Astrocyte (in vitro differentiated cells and primary cell): ENCODE data around the gene LRRC63. TPM values are rescaled to one million over a fixed set of nuclear protein-coding genes. Genes with fewer than 3 reads are reported as not detected.

Experiments used
- DNase-seq: peaks from one replicate; pipeline ENCODE4 v3.0.0-alpha.2; 2010; ENCODE audit warnings: low read depth
- FAIRE-seq: peaks from 2 replicates; lab custom pipeline; 2011; peaks lifted over from hg19 to GRCh38; lab: Jason Lieb, UNC
- H2AFZ ChIP-seq: 2 replicates; pipeline ENCODE4 v1.6.0; 2012; ENCODE audit warnings: low read depth, low read length, inconsistent platforms
- H3K27ac ChIP-seq: 2 replicates; pipeline ENCODE4 v1.5.1; 2011; ENCODE audit warnings: low read depth, low read length, inconsistent platforms
- H3K27me3 ChIP-seq: 2 replicates; pipeline ENCODE4 v1.6.0; 2011; ENCODE audit warnings: low read length, inconsistent platforms; ENCODE audit not compliant: insufficient read depth
- H3K36me3 ChIP-seq: 2 replicates; pipeline ENCODE4 v1.5.1; 2011; ENCODE audit warnings: low read length, inconsistent platforms; ENCODE audit not compliant: insufficient read depth
- H3K4me1 ChIP-seq: 2 replicates; pipeline ENCODE4 v1.5.1; 2011; ENCODE audit warnings: low read length, inconsistent platforms; ENCODE audit not compliant: insufficient read depth
- H3K4me2 ChIP-seq: 2 replicates; pipeline ENCODE4 v1.6.0; 2012; ENCODE audit warnings: low read length, inconsistent platforms
- H3K4me3 ChIP-seq: 2 replicates; pipeline ENCODE4 v1.5.1; 2011; ENCODE audit warnings: low read depth, mild to moderate bottlenecking, low read length, inconsistent platforms; ENCODE audit not compliant: insufficient read depth
- H3K79me2 ChIP-seq: 2 replicates; pipeline ENCODE4 v1.6.0; 2012; ENCODE audit warnings: mild to moderate bottlenecking, low read length, inconsistent platforms; ENCODE audit not compliant: insufficient read depth
- H3K9ac ChIP-seq: 2 replicates; pipeline ENCODE4 v1.6.0; 2012; ENCODE audit warnings: mild to moderate bottlenecking, low read length, inconsistent platforms
- H3K9me3 ChIP-seq: 2 replicates; pipeline ENCODE4 v1.5.1; 2012; ENCODE audit warnings: low read depth, mild to moderate bottlenecking, low read length, inconsistent platforms; ENCODE audit not compliant: insufficient read depth
- H4K20me1 ChIP-seq: 2 replicates; pipeline ENCODE4 v1.6.0; 2012; ENCODE audit warnings: low read length, inconsistent platforms; ENCODE audit not compliant: insufficient read depth
- H3K27ac Mint-ChIP-seq: one replicate; pipeline ENCODE4 v1.8.0; 2021; ENCODE audit warnings: mild to moderate bottlenecking, mixed read lengths; ENCODE audit not compliant: unreplicated experiment
- H3K27me3 Mint-ChIP-seq: one replicate; pipeline ENCODE4 v1.8.0; 2021; ENCODE audit warnings: low read depth, mixed read lengths; ENCODE audit not compliant: unreplicated experiment
- H3K36me3 Mint-ChIP-seq: one replicate; pipeline ENCODE4 v1.8.0; 2021; ENCODE audit warnings: low read depth, mixed read lengths; ENCODE audit not compliant: unreplicated experiment
- H3K4me1 Mint-ChIP-seq: one replicate; pipeline ENCODE4 v1.8.0; 2021; ENCODE audit warnings: low read depth, mixed read lengths; ENCODE audit not compliant: unreplicated experiment
- H3K4me3 Mint-ChIP-seq: one replicate; pipeline ENCODE4 v1.8.0; 2021; ENCODE audit warnings: mild to moderate bottlenecking, moderate library complexity, mixed read lengths; ENCODE audit not compliant: unreplicated experiment
- H3K9me3 Mint-ChIP-seq: one replicate; pipeline ENCODE4 v1.8.0; 2021; ENCODE audit warnings: mild to moderate bottlenecking, mixed read lengths; ENCODE audit not compliant: unreplicated experiment
- CTCF ChIP-seq: IDR thresholded peaks from 2 replicates; pipeline ENCODE4 v1.5.1; 2011; ENCODE audit warnings: low read depth, mild to moderate bottlenecking, inconsistent platforms, low read length, moderate library complexity; ENCODE audit not compliant: insufficient read depth
- EZH2 ChIP-seq: IDR thresholded peaks from 2 replicates; pipeline ENCODE4 v1.6.1; 2012; ENCODE audit warnings: mild to moderate bottlenecking, low read length, inconsistent platforms; ENCODE audit not compliant: insufficient read depth
- total RNA-seq: library from RNA; stranded (reverse); gene quantifications from 2 replicates; pipeline ENCODE4 v1.2.1, GENCODE V29; 2021

Gene LRRC63
- total RNA-seq, 1 donor from 2014 or later = not detected

- peak overlapping the region; percentile 95 for H3K27ac Mint-ChIP-seq
- DNase-seq (peak; percentile 96), FAIRE-seq (peak; percentile 97)
- H3K36me3 Mint-ChIP-seq = no peaks in the 10 kb centered on the region
- TF ChIP-seq EZH2 = no peak
- no peak for TF ChIP-seq CTCF
- peaks cover 11% of the 10 kb centered on the region for H3K9me3 Mint-ChIP-seq
- H3K4me2 ChIP-seq = peak overlapping the region; percentile 64
- H3K36me3 ChIP-seq = no peaks in the 10 kb centered on the region
- no peaks in the 10 kb centered on the region for H3K79me2 ChIP-seq
- H3K4me3 ChIP-seq = no peak overlapping the region
- H3K27ac ChIP-seq = peak overlapping the region; percentile 75
- no peaks in the 10 kb centered on the region for H3K27me3 ChIP-seq
- no peaks in the 10 kb centered on the region for H3K9me3 ChIP-seq
- peaks cover 24% of the 10 kb centered on the region for H3K4me1 ChIP-seq
- H3K9ac ChIP-seq = peak overlapping the region; percentile 28
- no peaks in the 10 kb centered on the region for H4K20me1 ChIP-seq
- peaks cover 20% of the 10 kb centered on the region for H3K4me1 Mint-ChIP-seq
- no peak overlapping the region for H2AFZ ChIP-seq
- peaks cover 2% of the 10 kb centered on the region for H3K27me3 Mint-ChIP-seq
- no peak overlapping the region for H3K4me3 Mint-ChIP-seq
Measured at GRCh38 chr13:46296115-46296822, 84.5 kb downstream of the LRRC63 start.

- H2AFZ ChIP-seq = peak overlapping the region; percentile 8
- H3K9me3 ChIP-seq = no peaks in the 10 kb centered on the region
- peaks cover 2% of the 10 kb centered on the region for H3K27me3 Mint-ChIP-seq
- H3K4me3 ChIP-seq = no peak overlapping the region
- peak; percentile 9 for FAIRE-seq
- peak overlapping the region; percentile 95 for H3K27ac Mint-ChIP-seq
- TF ChIP-seq EZH2 (no peak), CTCF (no peak)
- no peaks in the 10 kb centered on the region for H3K79me2 ChIP-seq
- H3K4me1 Mint-ChIP-seq = peaks cover 20% of the 10 kb centered on the region
- peaks cover 24% of the 10 kb centered on the region for H3K4me1 ChIP-seq
- peak overlapping the region; percentile 64 for H3K4me2 ChIP-seq
- H4K20me1 ChIP-seq = no peaks in the 10 kb centered on the region
- H3K27me3 ChIP-seq = no peaks in the 10 kb centered on the region
- H3K27ac ChIP-seq = peak overlapping the region; percentile 75
- no peaks in the 10 kb centered on the region for H3K36me3 Mint-ChIP-seq
- H3K36me3 ChIP-seq = no peaks in the 10 kb centered on the region
- H3K9ac ChIP-seq = peak overlapping the region; percentile 28
- peak; percentile 86 for DNase-seq
- H3K4me3 Mint-ChIP-seq = no peak overlapping the region
- H3K9me3 Mint-ChIP-seq = peaks cover 15% of the 10 kb centered on the region
Measured at GRCh38 chr13:46296921-46297320, 85.2 kb downstream of the LRRC63 start.

- Histone ChIP-seq H3K4me1 (peaks cover 24% of the 10 kb centered on the region), H3K36me3 (no peaks in the 10 kb centered on the region), H3K27me3 (no peaks in the 10 kb centered on the region), H2AFZ (no peak overlapping the region), H3K27ac (peak overlapping the region; percentile 75), H4K20me1 (no peaks in the 10 kb centered on the region), H3K4me2 (peak overlapping the region; percentile 64), H3K9ac (no peak overlapping the region), H3K4me3 (no peak overlapping the region), H3K9me3 (no peaks in the 10 kb centered on the region), H3K79me2 (no peaks in the 10 kb centered on the region)
- peaks cover 20% of the 10 kb centered on the region for H3K4me1 Mint-ChIP-seq
- H3K4me3 Mint-ChIP-seq = no peak overlapping the region
- H3K36me3 Mint-ChIP-seq = no peaks in the 10 kb centered on the region
- H3K27ac Mint-ChIP-seq = peak overlapping the region; percentile 95
- DNase-seq (peak; percentile 29), FAIRE-seq (peak; percentile 62)
- H3K9me3 Mint-ChIP-seq = peaks cover 15% of the 10 kb centered on the region
- H3K27me3 Mint-ChIP-seq = peaks cover 2% of the 10 kb centered on the region
- TF ChIP-seq EZH2 (no peak), CTCF (no peak)
Measured at GRCh38 chr13:46297361-46297811, 85.7 kb downstream of the LRRC63 start.
